Parathyroid adenoma (tissue), 2 donors: ENCODE measurements around the gene POC1A.

Experiments
- H2AFZ ChIP-seq: fragments of 300-600 bp; sonication (generic); one replicate; pipeline ENCODE4 v1.7.0; 2017; ENCODE audit warnings: antibody characterized with exemption, mild to moderate bottlenecking
- H3K27ac ChIP-seq: fragments of 300-600 bp; sonication (generic); one replicate; pipeline ENCODE4 v1.7.0; 2017
- H3K27me3 ChIP-seq: fragments of 300-600 bp; sonication (generic); one replicate; pipeline ENCODE4 v1.7.0; 2017; ENCODE audit warnings: low read length; ENCODE audit not compliant: control insufficient read depth, insufficient read depth
- H3K36me3 ChIP-seq: fragments of 300-600 bp; sonication (generic); one replicate; pipeline ENCODE4 v1.7.0; 2017; ENCODE audit warnings: low read length; ENCODE audit not compliant: control insufficient read depth, insufficient read depth
- H3K4me1 ChIP-seq: fragments of 300-600 bp; sonication (generic); one replicate; pipeline ENCODE4 v1.7.0; 2017; ENCODE audit warnings: control low read depth
- H3K4me2 ChIP-seq: fragments of 300-600 bp; sonication (generic); one replicate; pipeline ENCODE4 v1.7.0; 2017; ENCODE audit warnings: low read length
- H3K4me3 ChIP-seq: fragments of 300-600 bp; sonication (generic); one replicate; pipeline ENCODE4 v1.7.0; 2017; ENCODE audit warnings: low read depth, low read length
- H3K79me2 ChIP-seq: fragments of 300-600 bp; sonication (generic); one replicate; pipeline ENCODE4 v1.7.0; 2017; ENCODE audit warnings: control low read depth
- H3K9ac ChIP-seq: fragments of 300-600 bp; sonication (generic); one replicate; pipeline ENCODE4 v1.7.0; 2017; ENCODE audit warnings: mild to moderate bottlenecking
- H3K9me3 ChIP-seq: fragments of 300-600 bp; sonication (generic); one replicate; pipeline ENCODE4 v1.7.0; 2017; ENCODE audit warnings: low read length; ENCODE audit not compliant: control insufficient read depth
- CTCF ChIP-seq: fragments of 300-600 bp; sonication (generic); IDR thresholded peaks from one replicate; pipeline ENCODE4 v1.7.0; 2017; ENCODE audit warnings: antibody characterized with exemption, mild to moderate bottlenecking
- donor health status: primary hyperparathyroidism.

POC1A gene

DNA sequence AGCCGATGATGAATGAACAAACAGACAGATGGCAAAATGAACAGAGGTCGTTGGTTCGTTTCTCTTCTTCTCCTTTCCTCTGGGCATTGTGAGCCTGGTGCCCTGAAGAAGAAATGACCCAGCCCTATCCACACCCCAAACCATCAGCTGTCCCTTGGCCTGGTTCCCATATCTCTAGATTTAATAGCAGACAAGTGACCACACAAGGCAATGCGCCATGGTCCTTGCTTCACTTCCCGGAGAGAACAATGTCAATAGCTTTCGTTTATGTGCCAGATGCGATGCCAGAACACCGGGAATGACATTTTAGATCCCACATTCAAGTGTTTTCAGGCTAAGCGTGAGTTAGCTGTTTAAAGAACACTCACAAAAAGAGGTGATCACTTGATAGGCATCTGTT lies 17.7 kb downstream of the POC1A start:
- no peaks in the 10 kb centered on the region for H3K9me3 ChIP-seq
- no peaks in the 10 kb centered on the region for H3K79me2 ChIP-seq
- peak overlapping the region; percentile 32 for H3K27ac ChIP-seq
- no peak overlapping the region for H3K4me2 ChIP-seq
- H3K4me3 ChIP-seq: no peak overlapping the region
- H3K4me1 ChIP-seq: peaks cover 9% of the 10 kb centered on the region
- H3K9ac ChIP-seq: no peak overlapping the region
- H3K36me3 ChIP-seq: no peaks in the 10 kb centered on the region
- no peak for TF ChIP-seq CTCF
- H2AFZ ChIP-seq: peak overlapping the region; percentile 1
- H3K27me3 ChIP-seq: no peaks in the 10 kb centered on the region

GRCh38 chr3:52135332-52135731 lies 18.9 kb downstream of the POC1A start:
- Histone ChIP-seq H3K79me2 (no peaks in the 10 kb centered on the region), H3K27ac (no peak overlapping the region), H3K4me3 (no peak overlapping the region), H2AFZ (no peak overlapping the region), H3K36me3 (no peaks in the 10 kb centered on the region), H3K4me1 (peaks cover 9% of the 10 kb centered on the region), H3K4me2 (no peak overlapping the region), H3K9me3 (no peaks in the 10 kb centered on the region), H3K9ac (no peak overlapping the region), H3K27me3 (no peaks in the 10 kb centered on the region)
- no peak for TF ChIP-seq CTCF

- H2AFZ ChIP-seq: no peak overlapping the region
- no peaks in the 10 kb centered on the region for H3K79me2 ChIP-seq
- no peak overlapping the region for H3K4me2 ChIP-seq
- no peak for TF ChIP-seq CTCF
- H3K4me3 ChIP-seq: no peak overlapping the region
- no peaks in the 10 kb centered on the region for H3K9me3 ChIP-seq
- H3K9ac ChIP-seq: no peak overlapping the region
- no peaks in the 10 kb centered on the region for H3K27me3 ChIP-seq
- H3K4me1 ChIP-seq: peaks cover 9% of the 10 kb centered on the region
- no peaks in the 10 kb centered on the region for H3K36me3 ChIP-seq
- no peak overlapping the region for H3K27ac ChIP-seq
Observed at GRCh38 chr3:52134761-52135160, 19.5 kb downstream of the POC1A start.

DNA sequence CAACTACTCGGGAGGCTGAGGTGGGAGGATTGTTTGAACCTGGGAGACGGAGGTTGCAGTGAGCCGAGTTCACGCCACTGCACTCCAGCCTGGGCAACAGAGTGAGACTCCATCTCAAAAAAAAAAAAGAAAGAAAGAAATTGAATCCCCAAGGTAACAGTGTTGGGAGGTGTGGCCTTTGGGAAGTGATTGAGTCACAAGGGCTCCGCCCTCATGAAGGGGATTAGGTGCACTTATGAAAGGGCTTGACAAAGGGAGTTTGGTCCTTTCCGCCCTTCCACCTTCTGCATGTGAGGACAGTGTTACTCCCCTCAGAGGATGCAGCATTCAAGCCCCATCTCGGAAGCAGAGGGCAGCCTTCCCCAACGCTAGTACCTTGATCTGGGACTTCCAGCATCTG lies 21.3 kb downstream of the POC1A start:
- no peaks in the 10 kb centered on the region for H3K9me3 ChIP-seq
- H3K27ac ChIP-seq: no peak overlapping the region
- TF ChIP-seq CTCF: no peak
- H2AFZ ChIP-seq: no peak overlapping the region
- no peak overlapping the region for H3K9ac ChIP-seq
- H3K4me1 ChIP-seq: peaks cover 9% of the 10 kb centered on the region
- no peaks in the 10 kb centered on the region for H3K79me2 ChIP-seq
- no peak overlapping the region for H3K4me3 ChIP-seq
- H3K36me3 ChIP-seq: no peaks in the 10 kb centered on the region
- H3K4me2 ChIP-seq: no peak overlapping the region
- no peaks in the 10 kb centered on the region for H3K27me3 ChIP-seq

GRCh38 chr3:52132041-52132440 lies 22.2 kb downstream of the POC1A start:
- TF ChIP-seq CTCF: no peak
- Histone ChIP-seq H3K27me3 (no peaks in the 10 kb centered on the region), H3K4me2 (no peak overlapping the region), H3K9ac (no peak overlapping the region), H3K79me2 (no peaks in the 10 kb centered on the region), H3K4me1 (peaks cover 9% of the 10 kb centered on the region), H3K4me3 (no peak overlapping the region), H2AFZ (no peak overlapping the region), H3K36me3 (no peaks in the 10 kb centered on the region), H3K27ac (no peak overlapping the region), H3K9me3 (no peaks in the 10 kb centered on the region)
